Middle frontal gyrus (tissue), 1 donor: ENCODE data around the gene LINC01488.

Source experiments
- DNase-seq: peaks from one replicate; pipeline ENCODE4 v3.0.0-alpha.2; 2015; ENCODE audit warnings: low spot score; ENCODE audit errors: extremely low spot score

LINC01488 gene

GRCh38 chr11:69529001-69529400, 47.5 kb downstream of the LINC01488 start:
- no peak for DNase-seq

- no peak for DNase-seq
Observed at GRCh38 chr11:69530278-69531070, 49.0 kb downstream of the LINC01488 start.

- no peak for DNase-seq
Observed at GRCh38 chr11:69531071-69531716, 49.7 kb downstream of the LINC01488 start.

DNA sequence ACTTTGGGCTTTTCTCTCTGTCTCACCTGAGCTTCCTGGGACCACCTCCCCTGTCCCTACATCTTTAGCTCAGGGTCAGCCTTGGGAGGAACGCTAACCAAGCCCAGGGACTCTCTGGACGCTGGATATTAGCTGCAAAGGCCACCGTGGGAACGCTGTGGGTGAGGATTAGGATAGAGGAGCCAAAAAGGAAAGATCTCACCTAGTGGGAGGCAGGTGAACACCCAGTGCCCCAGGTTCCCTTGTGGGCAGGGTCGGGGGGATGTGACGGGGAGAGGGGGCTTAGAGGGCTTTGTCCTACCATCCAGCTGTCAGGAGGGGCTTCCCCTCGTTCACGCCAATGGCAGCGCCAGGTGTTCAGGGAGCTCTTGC, 50.2 kb downstream of the LINC01488 start:
- DNase-seq, result no peak

DNA sequence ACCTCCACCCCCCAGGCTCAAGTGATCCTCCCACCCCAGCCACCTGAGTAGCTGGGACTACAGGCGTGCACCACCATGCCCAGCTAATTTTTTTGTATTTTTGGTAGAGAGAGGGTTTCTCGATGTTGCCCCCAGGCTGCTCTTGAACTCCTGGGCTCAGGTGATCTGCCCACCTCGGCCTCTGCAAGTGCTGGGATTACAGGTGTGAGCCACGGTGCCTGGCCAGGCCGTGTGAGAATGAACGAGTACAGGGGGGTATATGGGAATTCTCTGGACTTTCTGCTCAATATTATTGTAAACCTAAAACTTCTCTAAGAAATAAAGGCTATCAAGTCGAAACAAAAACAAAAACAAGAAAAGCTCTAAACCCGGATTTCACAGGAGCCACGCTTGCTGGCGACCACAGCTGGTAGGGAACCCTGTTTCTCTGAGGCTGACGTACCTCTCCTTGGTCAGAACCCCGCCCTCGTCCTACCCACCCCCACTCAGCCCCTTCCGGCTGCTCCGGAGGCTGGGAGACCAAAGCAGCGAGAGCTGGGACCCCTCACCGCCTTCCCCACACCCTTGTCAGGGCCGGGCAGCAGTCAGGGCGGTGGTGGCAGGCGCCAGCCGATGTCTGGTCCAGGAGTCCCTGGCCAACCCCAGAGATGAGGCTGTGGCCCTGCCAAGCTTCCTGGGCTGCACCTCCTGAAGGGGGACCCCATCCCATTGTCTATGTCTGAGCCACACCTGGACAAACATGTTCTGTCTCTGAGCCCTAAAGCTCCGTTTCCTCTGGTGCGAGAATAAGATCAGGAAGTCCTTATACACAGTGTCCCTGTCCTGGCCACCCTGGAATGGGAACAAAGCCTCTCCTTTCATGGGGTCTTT, 52.1 kb downstream of the LINC01488 start:
- no peak for DNase-seq

- DNase-seq, result no peak
Observed at GRCh38 chr11:69534166-69534530, 52.7 kb downstream of the LINC01488 start.

- DNase-seq, result no peak
Observed at GRCh38 chr11:69535908-69536307, 54.4 kb downstream of the LINC01488 start.

DNA sequence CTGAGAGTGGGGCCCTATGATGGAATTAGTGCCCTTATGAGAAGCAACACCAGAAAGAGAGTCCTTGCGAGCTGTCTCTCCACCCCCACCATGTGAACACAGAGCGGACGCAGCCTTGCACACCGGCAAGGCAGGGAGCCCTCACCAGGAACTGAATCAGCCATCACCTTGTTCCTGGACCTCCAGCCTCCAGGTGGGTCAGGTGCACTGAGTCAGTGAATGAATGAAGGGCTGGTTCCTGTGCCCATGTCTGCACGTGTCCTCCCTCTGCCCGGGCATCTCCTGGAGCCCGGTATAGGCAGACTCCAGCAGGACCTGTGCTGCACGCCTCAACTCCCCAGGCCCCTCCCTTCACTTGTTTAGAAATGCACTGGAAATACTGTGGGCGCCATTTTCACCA, 54.9 kb downstream of the LINC01488 start:
- DNase-seq, result no peak

GRCh38 chr11:69537126-69537525, 55.7 kb downstream of the LINC01488 start:
- no peak for DNase-seq

DNA sequence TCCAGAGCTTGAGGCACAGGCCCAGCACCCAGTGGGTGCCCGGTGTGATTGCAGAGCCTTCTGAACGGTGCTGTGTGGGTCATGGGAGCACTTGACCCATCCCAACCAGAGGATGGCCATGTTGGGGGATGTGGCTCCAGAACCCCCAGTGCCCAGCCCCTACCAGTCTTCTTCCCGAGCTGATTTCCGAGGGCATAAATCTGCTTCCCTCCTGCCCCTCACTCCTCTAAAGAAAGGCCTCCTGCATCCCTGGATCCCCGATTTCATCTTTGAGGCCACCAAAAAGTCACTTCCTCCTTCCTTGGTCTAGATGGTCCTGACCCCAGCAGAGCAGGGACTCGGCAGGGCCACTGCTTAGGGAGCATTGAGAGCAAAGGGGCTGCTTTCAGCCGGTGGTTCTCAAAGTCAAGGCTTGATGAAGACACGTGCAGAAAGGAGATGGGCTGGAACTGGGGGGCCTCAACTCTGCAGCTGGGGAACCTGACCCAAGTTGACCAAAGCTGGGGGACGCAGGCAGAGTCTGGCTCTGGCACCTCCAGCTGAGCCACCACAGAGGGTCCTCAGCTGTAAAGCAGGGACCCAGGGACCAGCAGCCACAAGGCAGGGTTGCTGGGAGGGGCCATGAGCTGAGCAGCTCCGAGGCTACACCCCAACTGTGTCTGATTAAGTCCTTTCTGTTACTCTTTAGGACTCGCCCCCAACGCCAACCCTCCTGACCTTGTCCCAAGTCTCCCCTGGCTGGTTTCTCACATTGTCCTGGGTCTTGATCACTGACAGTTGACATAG, 56.6 kb downstream of the LINC01488 start:
- no peak for DNase-seq

GRCh38 chr11:69538854-69539253, 57.4 kb downstream of the LINC01488 start:
- DNase-seq, result no peak

GRCh38 chr11:69539416-69540117, 58.1 kb downstream of the LINC01488 start:
- no peak for DNase-seq

- no peak for DNase-seq
Observed at GRCh38 chr11:69540118-69541000, 58.9 kb downstream of the LINC01488 start.

DNA sequence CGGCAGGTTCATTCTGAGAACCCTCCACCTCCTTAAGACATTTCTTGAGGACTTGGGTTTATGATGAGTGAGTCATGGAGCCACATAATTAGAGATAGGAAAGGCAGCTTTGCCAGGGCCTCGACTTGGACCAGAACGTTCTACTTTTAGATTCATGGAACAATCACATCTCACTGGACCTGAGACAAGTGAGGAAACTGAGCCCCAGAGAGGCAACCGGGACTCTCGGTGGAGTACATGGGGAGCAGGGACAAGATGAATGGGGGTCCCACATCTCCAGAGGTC, 59.5 kb downstream of the LINC01488 start:
- no peak for DNase-seq

GRCh38 chr11:69541501-69542313, 60.2 kb downstream of the LINC01488 start:
- no peak for DNase-seq

DNA sequence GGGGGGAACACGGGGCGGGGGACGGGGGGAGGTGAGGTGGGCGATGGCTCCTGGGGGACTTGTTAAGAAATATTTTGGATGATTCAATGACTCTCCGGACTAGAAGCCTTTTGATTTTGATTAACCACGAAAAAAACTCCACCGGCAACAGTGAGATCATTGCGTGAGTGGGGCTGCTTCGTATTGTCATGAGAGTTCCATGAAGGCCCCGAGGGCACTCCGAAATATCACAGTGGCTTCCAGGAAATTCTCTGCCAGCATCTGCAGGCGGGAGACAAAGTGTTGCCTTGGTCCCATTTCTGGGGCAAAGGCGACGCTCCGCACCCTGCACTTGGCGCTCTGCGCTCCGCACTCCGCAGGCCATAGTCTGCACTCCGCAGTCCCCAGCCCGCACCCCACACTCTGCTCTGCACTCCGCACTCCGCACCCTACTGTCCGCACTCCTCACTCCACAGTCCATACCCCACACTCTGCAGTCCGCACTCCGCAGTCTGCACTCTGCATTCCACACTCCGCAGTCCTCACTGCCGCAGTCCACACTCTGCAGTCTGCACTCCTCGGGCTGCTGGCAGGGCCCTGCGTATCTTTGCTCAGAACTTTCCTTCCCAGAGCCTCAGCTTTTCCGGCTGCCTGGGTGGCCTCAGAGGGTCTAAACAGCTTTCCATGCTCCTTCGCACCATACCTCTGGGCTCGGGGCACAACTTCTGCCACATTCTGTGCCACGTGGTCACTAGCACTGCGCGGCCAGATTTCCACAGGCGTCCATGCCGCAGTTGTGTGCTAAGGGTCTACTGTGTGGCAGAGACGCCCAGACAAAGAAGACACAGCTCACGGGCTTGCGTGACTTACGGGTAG, 61.1 kb downstream of the LINC01488 start:
- DNase-seq, result no peak
